Pancreas (tissue), 10 donors: ENCODE results near the gene EMP1. TPM values are rescaled to one million over a fixed set of nuclear protein-coding genes. Genes with fewer than 3 reads are reported as not detected.

Source experiments
- ATAC-seq, 4 donors: fragments of 200-7000 bp; cut with Tn5 transposase; one replicate each; pipeline versions ENCODE4 v1.8.0 to v1.9.1; 2020; ENCODE audit warnings: mild to moderate bottlenecking in 4 of 4, moderate library complexity in 4 of 4
- DNase-seq, 6 donors: peaks; one replicate each; pipeline ENCODE4 v3.0.0-alpha.2; 2020
- FAIRE-seq: peaks from 2 replicates; lab custom pipeline; 2012; peaks lifted over from hg19 to GRCh38; lab: Jason Lieb, UNC
- H3K27ac ChIP-seq, 4 donors: fragments of 200-600 bp; sonication (generic); 1 replicate in 3 of 4; 2 replicates in 1 of 4; pipeline versions ENCODE4 v1.5.0 to v1.8.0; 2020
- H3K27me3 ChIP-seq, 4 donors: fragments of 200-600 bp; one replicate each; pipeline ENCODE4 v1.8.0; 2021
- H3K36me3 ChIP-seq, 3 donors: fragments of 200-600 bp; sonication (generic) in 1 of 3; one replicate each; pipeline versions ENCODE4 v1.5.0 to v1.8.0; 2020 to 2021
- H3K4me1 ChIP-seq, 3 donors: fragments of 200-600 bp; one replicate each; pipeline ENCODE4 v1.8.0; 2021
- H3K4me3 ChIP-seq, 4 donors: fragments of 200-600 bp; sonication (generic) in 2 of 4; one replicate each; pipeline versions ENCODE4 v1.5.0 to v1.8.0; 2020 to 2021
- H3K9me3 ChIP-seq, 4 donors: fragments of 200-600 bp; one replicate each; pipeline ENCODE4 v1.8.0; 2021
- WGBS, 2 donors: extraction: QIAGEN DNeasy Blood & Tissue Kit; methylation state at CpG; one replicate each; pipeline ENCODE4 v1.1.7; 2013; 5-methylcytosine and 5-hydroxymethylcytosine counted together
- intact Hi-C, 3 donors: fragments of 100-400 bp; cut with DNase I; formaldehyde crosslinking; loops; one replicate each; pipeline versions ENCODE4 v1.11.1 to v1.14.2; 2022
- polyA plus RNA-seq, 2 donors: library from polyadenylated mRNA; stranded (reverse); fragments of 200-250 nt; gene quantifications; one replicate each; pipeline ENCODE4 v1.2.3, GENCODE V29; 2013
- total RNA-seq, 6 donors: library from RNA; stranded (reverse); fragmentation: NEBNext Ultra II Directional in 4 of 6; extraction: Animal tissue kit (Norgen Biotek cat#: 25700) in 4 of 6; gene quantifications; one replicate each; pipeline versions ENCODE4 v1.2.1 to v1.2.4, GENCODE V29; 2021 to 2023
- TF ChIP-seq, protein P1 (sequence below), 4 donors: fragments of 200-600 bp; sonication (generic) in 3 of 4; IDR thresholded peaks; one replicate each; pipeline versions ENCODE4 v1.5.0 to v1.8.0; 2021; ENCODE audit warnings: antibody characterized with exemption in 4 of 4
- donor health status: healthy with polysubstance abuse.
- donor health status: DM: no; HTN: no; CAD: no; lungs with moderate emphysema.
- donor health status: DM: no; HTN: no; CAD: no.
- donor health status: control.
- donor health status: control.
- donor health status: Bipolar disorder and iron deficiency.
- donor health status: DM: yes; HTN: yes; CAD: no.
- donor health status: DM: no; HTN: no; CAD: no.
- donor health status: DM: no; HTN: no; CAD: no.
- donor health status: DM: yes; HTN: yes; CAD: no.

The EMP1 gene
- total and polyA plus RNA-seq, 8 donors, result 5.8 to 43.4 (median 18.7) TPM

DNA sequence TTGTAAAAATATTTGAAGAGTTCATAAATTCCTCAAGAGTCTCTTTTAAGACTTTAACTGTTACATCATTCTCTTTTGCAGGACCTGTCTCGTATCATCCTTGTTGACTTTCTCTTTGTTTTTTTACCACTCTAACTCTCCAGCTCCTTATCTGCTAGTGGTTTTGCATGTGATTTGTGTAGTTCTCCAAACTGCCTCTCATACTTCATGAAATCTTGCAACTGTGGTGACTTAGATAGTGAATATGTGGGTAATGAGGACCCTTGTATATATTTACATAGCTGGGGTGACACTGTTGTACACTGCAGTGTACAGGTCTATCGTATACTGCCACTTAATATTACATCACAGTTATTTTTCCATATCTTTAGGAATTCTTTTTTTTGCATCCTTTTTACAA lies 40.2 kb upstream of the EMP1 start:
- intact Hi-C loops, result no loop called here
- FAIRE-seq (no peak), DNase-seq (no peak), ATAC-seq (no peak)
- 55 to 64% methylated on average over 2 of the region's 2 CpGs for WGBS, 2 donors
- Histone ChIP-seq H3K9me3 (no peaks in the 10 kb centered on the region), H3K27me3 (no peaks in the 10 kb centered on the region), H3K4me3 (no peak overlapping the region), H3K36me3 (no peaks in the 10 kb centered on the region), H3K27ac (no peak overlapping the region), H3K4me1 (no peaks in the 10 kb centered on the region)
- TF ChIP-seq, protein P1, sequence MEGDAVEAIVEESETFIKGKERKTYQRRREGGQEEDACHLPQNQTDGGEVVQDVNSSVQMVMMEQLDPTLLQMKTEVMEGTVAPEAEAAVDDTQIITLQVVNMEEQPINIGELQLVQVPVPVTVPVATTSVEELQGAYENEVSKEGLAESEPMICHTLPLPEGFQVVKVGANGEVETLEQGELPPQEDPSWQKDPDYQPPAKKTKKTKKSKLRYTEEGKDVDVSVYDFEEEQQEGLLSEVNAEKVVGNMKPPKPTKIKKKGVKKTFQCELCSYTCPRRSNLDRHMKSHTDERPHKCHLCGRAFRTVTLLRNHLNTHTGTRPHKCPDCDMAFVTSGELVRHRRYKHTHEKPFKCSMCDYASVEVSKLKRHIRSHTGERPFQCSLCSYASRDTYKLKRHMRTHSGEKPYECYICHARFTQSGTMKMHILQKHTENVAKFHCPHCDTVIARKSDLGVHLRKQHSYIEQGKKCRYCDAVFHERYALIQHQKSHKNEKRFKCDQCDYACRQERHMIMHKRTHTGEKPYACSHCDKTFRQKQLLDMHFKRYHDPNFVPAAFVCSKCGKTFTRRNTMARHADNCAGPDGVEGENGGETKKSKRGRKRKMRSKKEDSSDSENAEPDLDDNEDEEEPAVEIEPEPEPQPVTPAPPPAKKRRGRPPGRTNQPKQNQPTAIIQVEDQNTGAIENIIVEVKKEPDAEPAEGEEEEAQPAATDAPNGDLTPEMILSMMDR (IDR thresholded peaks at IDR 0.05), result no peak

DNA sequence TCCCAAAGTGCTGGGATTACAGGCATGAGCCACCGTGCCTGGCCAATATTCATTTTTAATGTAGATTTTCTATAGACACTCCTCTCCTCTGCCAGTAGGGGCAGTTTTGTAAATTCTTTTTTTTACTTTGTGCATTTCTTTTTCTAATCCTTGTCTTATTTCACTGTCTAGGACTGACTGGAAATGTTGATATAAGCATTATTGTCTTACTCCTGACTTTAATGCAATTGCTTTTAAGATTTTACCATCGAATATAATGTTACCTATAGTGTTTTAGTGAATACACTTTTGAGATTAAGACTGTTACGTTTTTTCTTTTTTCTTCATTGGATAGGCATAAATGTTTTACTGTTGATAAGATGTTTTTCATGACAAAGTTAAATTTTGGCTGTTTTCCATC lies 35.4 kb upstream of the EMP1 start:
- WGBS, 2 donors, result 61 to 66% methylated on average over 3 of the region's 3 CpGs
- ATAC-seq, result no peak
- no peak overlapping the region for H3K4me3 ChIP-seq

DNA sequence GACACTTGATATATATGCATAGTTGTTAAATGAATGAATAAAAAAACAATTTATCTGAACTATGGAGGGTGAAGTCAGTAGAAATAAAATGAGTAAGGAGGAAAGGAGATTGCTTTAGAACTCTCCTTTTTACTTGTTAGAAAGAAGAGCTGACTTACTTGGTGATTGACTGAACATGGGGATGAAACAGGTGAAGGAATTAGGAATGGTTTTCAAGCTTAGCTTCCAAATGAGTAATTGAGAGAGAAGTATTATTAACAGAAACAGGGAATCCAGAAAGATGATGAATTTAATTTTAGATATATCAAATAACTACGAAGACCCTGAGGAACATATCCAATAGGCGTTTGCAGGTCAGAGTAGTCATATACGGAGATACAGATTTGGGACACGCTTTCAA lies 33.6 kb upstream of the EMP1 start:
- no peak for DNase-seq
- Histone ChIP-seq H3K4me3 (no peak overlapping the region), H3K36me3 (no peaks in the 10 kb centered on the region), H3K27me3 (no peaks in the 10 kb centered on the region), H3K4me1 (peaks cover 0 to 7% (median 0%) of the 10 kb centered on the region in 3 donors), H3K27ac (no peak overlapping the region), H3K9me3 (no peaks in the 10 kb centered on the region)
- TF ChIP-seq, protein P1 (IDR thresholded peaks at IDR 0.05), result no peak
- no peak for ATAC-seq
- intact Hi-C loops, result no loop called here
- WGBS, 2 donors, result 87 to 90% methylated on average over 4 of the region's 4 CpGs
- no peak for FAIRE-seq

More for the DNA sequence above, 35.4 kb upstream of the EMP1 start:
- no peaks in the 10 kb centered on the region for H3K27me3 ChIP-seq
- H3K36me3 ChIP-seq, result no peaks in the 10 kb centered on the region
- DNase-seq (no peak), FAIRE-seq (no peak)
- TF ChIP-seq, protein P1 (IDR thresholded peaks at IDR 0.05), result no peak
- H3K4me1 ChIP-seq, result peaks cover 0 to 7% (median 0%) of the 10 kb centered on the region in 3 donors
- no peaks in the 10 kb centered on the region for H3K9me3 ChIP-seq
- intact Hi-C loops, result no loop called here
- no peak overlapping the region for H3K27ac ChIP-seq

DNA sequence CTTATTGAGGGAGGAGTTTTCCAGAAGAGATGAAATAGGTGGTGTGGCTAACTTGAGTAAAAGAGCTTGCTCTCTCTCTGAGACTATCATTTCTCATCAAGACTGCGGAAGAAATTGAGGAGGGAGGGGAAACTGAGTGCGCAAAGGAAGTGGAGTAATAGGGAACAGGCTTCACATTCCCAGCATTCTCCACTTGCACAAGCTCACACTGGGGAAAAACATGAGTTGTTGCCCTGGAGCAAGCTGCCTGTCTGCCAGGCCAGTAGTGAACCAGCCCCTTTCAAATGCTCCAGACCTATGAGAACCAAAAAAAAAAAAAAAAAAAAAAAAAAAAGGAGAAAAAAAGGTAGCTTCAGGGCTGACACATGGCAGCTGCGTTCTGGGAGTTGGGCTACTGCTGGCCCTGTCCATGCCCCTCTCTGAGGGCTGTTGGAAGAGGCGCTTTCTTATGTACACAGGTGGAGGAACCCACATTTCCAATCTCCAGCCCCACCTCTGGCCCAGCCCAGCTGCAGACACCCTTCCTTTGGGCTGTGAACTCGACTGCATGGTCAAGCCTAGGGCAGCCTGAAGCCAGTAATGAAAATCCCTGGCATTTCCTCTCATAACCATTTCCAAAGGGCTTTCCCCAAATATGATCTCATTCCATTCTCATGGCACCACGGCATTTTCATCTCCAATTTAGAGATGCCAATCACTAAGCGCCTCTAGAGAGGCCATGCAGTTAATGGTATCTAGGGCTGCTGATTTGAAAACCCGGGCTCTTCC lies 32.5 kb upstream of the EMP1 start:
- ATAC-seq (no peak), DNase-seq (no peak), FAIRE-seq (no peak)
- Histone ChIP-seq H3K36me3 (no peaks in the 10 kb centered on the region), H3K9me3 (no peaks in the 10 kb centered on the region), H3K4me3 (no peak overlapping the region), H3K27me3 (no peaks in the 10 kb centered on the region), H3K27ac (no peak overlapping the region), H3K4me1 (peaks cover 0 to 7% (median 0%) of the 10 kb centered on the region in 3 donors)
- WGBS, 2 donors, result 84 to 85% methylated on average over 8 of the region's 8 CpGs
- intact Hi-C loops, result no loop called here
- TF ChIP-seq, protein P1 (IDR thresholded peaks at IDR 0.05), result no peak
